GM19455 (cell line): Measurements from ENCODE around the gene SEPTIN7.

Experiments used
- ATAC-seq: cut with Tn5 transposase; IDR thresholded peaks from one replicate; pipeline ENCODE4 v1.9.1; 2021; ENCODE audit not compliant: unreplicated experiment

SEPTIN7 gene

GRCh38 chr7:35828817-35829216 lies 28.0 kb downstream of the SEPTIN7 start:
- no peak for ATAC-seq

GRCh38 chr7:35831208-35831607 lies 30.4 kb downstream of the SEPTIN7 start:
- no peak for ATAC-seq

GRCh38 chr7:35839860-35840854 lies 39.3 kb downstream of the SEPTIN7 start:
- no peak for ATAC-seq

GRCh38 chr7:35846816-35847412 lies 46.1 kb downstream of the SEPTIN7 start:
- ATAC-seq, result no peak

GRCh38 chr7:35848725-35849124 lies 47.9 kb downstream of the SEPTIN7 start:
- no peak for ATAC-seq

GRCh38 chr7:35849158-35849831 lies 48.4 kb downstream of the SEPTIN7 start:
- no peak for ATAC-seq

- no peak for ATAC-seq
Measured at GRCh38 chr7:35849954-35850353, 49.1 kb downstream of the SEPTIN7 start.
